LNCAP (cell line): Measurements from ENCODE around the gene METTL8.

Experiments used
- TF ChIP-seq, protein P1 (sequence below): fragments of 450-650 bp; IDR thresholded peaks from 2 replicates; pipeline ENCODE4 v1.5.1; 2017; ENCODE audit warnings: mild to moderate bottlenecking

METTL8 gene

DNA sequence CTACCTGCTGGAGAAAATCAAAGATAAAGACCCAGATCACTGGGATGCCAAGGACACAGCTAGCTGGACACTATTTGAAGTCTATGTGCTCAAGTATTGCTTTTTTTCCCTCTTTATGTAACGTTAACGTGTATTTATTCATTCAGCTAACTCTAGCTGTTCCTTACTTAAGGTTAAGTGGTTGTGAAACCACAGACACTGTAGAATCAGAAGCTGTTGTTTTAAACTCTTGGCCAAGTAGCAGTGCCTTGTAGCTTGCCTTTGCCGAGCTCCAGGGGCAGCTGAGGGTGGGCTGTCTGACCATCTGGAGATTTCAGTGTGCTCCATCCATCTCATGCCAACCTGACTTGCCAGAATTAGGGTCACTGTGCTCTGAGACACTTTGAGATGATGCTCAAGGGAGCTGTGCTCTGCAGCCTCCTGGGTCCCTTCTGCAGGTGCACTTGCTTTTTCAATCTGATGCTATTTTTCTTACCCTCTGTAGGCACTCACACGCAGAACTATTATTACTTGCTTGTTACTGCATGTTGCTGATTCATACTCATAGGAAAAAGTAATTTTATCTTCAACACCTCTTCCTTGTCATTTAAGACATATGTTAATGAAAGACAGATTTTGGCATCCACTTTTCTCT lies 116.2 kb downstream of the METTL8 start:
- TF ChIP-seq, protein P1, sequence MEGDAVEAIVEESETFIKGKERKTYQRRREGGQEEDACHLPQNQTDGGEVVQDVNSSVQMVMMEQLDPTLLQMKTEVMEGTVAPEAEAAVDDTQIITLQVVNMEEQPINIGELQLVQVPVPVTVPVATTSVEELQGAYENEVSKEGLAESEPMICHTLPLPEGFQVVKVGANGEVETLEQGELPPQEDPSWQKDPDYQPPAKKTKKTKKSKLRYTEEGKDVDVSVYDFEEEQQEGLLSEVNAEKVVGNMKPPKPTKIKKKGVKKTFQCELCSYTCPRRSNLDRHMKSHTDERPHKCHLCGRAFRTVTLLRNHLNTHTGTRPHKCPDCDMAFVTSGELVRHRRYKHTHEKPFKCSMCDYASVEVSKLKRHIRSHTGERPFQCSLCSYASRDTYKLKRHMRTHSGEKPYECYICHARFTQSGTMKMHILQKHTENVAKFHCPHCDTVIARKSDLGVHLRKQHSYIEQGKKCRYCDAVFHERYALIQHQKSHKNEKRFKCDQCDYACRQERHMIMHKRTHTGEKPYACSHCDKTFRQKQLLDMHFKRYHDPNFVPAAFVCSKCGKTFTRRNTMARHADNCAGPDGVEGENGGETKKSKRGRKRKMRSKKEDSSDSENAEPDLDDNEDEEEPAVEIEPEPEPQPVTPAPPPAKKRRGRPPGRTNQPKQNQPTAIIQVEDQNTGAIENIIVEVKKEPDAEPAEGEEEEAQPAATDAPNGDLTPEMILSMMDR = no peak

DNA sequence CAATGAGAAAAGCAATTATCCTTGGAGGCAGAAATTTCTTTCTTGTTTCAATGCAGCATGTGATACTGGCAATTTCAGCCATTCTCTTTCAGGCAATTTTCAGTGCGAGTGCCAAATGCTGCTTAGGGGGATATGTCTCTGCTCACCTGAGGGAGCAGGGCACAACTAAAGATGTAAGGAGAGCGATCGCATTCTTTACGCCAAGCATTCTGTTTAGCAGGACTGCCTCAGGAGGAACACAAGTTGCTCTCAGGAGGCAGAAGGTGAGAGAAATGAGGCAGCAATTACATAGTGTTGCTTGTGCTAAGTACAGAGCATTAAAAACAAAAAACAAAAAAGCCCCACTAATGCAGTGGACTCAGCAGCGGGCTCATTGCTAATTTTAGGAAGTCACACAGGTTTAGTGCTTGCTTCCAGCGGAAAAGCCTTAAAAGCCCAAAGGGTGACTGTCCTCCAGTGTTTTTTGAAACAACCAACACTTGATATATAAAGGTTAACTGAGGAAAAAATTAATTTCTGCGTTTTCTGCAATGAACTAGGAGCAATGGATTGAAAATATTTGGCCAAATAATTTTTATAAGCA lies 116.9 kb downstream of the METTL8 start:
- TF ChIP-seq, protein P1 = no peak

GRCh38 chr2:171316220-171316619 lies 117.6 kb downstream of the METTL8 start:
- TF ChIP-seq, protein P1 = no peak

GRCh38 chr2:171315781-171316180 lies 118.0 kb downstream of the METTL8 start:
- TF ChIP-seq, protein P1 = no peak

DNA sequence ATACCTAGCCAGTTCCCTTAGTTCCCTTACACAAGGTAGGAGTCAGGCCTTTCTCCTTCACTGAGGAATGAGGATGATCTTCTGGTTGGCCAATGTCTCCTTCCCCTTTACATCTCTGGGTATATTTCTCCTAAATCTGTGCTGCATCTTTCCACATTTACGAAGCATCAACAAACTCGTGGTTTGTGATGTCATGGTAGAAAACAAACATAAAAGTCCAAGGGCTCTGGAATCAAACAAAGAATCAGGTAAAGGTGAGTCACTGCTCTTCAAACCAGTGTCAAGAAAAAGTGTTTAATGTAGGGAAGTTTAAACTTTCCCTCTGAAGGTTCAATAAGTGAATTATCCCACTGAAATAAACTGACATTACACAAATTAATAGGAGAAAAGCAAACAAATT lies 122.9 kb downstream of the METTL8 start:
- TF ChIP-seq, protein P1 = no peak

- TF ChIP-seq, protein P1 = no peak
These were observed 124.1 kb downstream of the METTL8 start for GRCh38 chr2:171309455-171310286.

GRCh38 chr2:171308280-171309054 lies 125.3 kb downstream of the METTL8 start:
- TF ChIP-seq, protein P1 = no peak
